ENCODE results near the gene ITPRIP.

The ITPRIP gene

GRCh38 chr10:104291439-104291951 lies 46.8 kb downstream of the ITPRIP start:
- H3K36me3 ChIP-seq (ENCODE audit: insufficient read depth, low read length) = no peaks in the 10 kb centered on the region
- H2AFZ ChIP-seq (ENCODE audit: low read depth, low read length) = peak overlapping the region; percentile 65
- DNase-seq (peak; percentile 86), ATAC-seq (ENCODE audit: insufficient read depth, low read depth) (peak; percentile 99)
- peaks cover 5% of the 10 kb centered on the region for H3K4me1 ChIP-seq (ENCODE audit: insufficient read depth, low read length)
- H3K9ac ChIP-seq (ENCODE audit: low read depth, low read length) = no peak overlapping the region
- no peaks in the 10 kb centered on the region for H3K9me3 ChIP-seq (ENCODE audit: insufficient read depth, low read length, severe bottlenecking)
- no peak overlapping the region for H3K27ac ChIP-seq (ENCODE audit: low read length)
- H4K20me1 ChIP-seq (ENCODE audit: insufficient read depth, low read length) = no peaks in the 10 kb centered on the region
- H3K79me2 ChIP-seq (ENCODE audit: insufficient read depth, low read length) = no peaks in the 10 kb centered on the region
- H3K4me3 ChIP-seq (ENCODE audit: low read depth in 1 of 2, low read length in 2 of 2) = no peak overlapping the region
- TF ChIP-seq CTCF (IDR thresholded peaks at IDR 0.05; ENCODE audit: borderline replicate concordance, extremely low read depth, low read length, poor library complexity, severe bottlenecking) (peak; percentile 99), EZH2 (IDR thresholded peaks at IDR 0.05; ENCODE audit: borderline replicate concordance, low read depth, low read length, severe bottlenecking) (no peak)
- peak overlapping the region; percentile 45; the same call in 1 of the 2 replicates for H3K4me2 ChIP-seq (ENCODE audit: insufficient read depth, low read length)
- H3K27me3 ChIP-seq (ENCODE audit: insufficient read depth, low read length, poor library complexity) = peaks cover 37% of the 10 kb centered on the region

GRCh38 chr10:104288355-104288754 lies 49.9 kb downstream of the ITPRIP start:
- Histone ChIP-seq H4K20me1 (ENCODE audit: insufficient read depth, low read length) (no peaks in the 10 kb centered on the region), H3K4me1 (ENCODE audit: insufficient read depth, low read length) (peaks cover 5% of the 10 kb centered on the region), H3K27me3 (ENCODE audit: insufficient read depth, low read length, poor library complexity) (peaks cover 13% of the 10 kb centered on the region), H3K27ac (ENCODE audit: low read length) (no peak overlapping the region), H3K4me3 (ENCODE audit: low read depth in 1 of 2, low read length in 2 of 2) (no peak overlapping the region), H3K9ac (ENCODE audit: low read depth, low read length) (no peak overlapping the region), H3K9me3 (ENCODE audit: insufficient read depth, low read length, severe bottlenecking) (no peaks in the 10 kb centered on the region), H3K79me2 (ENCODE audit: insufficient read depth, low read length) (no peaks in the 10 kb centered on the region), H3K36me3 (ENCODE audit: insufficient read depth, low read length) (no peaks in the 10 kb centered on the region), H2AFZ (ENCODE audit: low read depth, low read length) (no peak overlapping the region), H3K4me2 (ENCODE audit: insufficient read depth, low read length) (no peak overlapping the region)
- ATAC-seq (ENCODE audit: insufficient read depth, low read depth) = no peak
- TF ChIP-seq EZH2 (IDR thresholded peaks at IDR 0.05; ENCODE audit: borderline replicate concordance, low read depth, low read length, severe bottlenecking) (no peak), CTCF (IDR thresholded peaks at IDR 0.05; ENCODE audit: borderline replicate concordance, extremely low read depth, low read length, poor library complexity, severe bottlenecking) (no peak)
- DNase-seq = no peak

- no peaks in the 10 kb centered on the region for H4K20me1 ChIP-seq (ENCODE audit: insufficient read depth, low read length)
- TF ChIP-seq CTCF (IDR thresholded peaks at IDR 0.05; ENCODE audit: borderline replicate concordance, extremely low read depth, low read length, poor library complexity, severe bottlenecking) (no peak), EZH2 (IDR thresholded peaks at IDR 0.05; ENCODE audit: borderline replicate concordance, low read depth, low read length, severe bottlenecking) (no peak)
- ATAC-seq (ENCODE audit: insufficient read depth, low read depth) (no peak), DNase-seq (no peak)
- peaks cover 5% of the 10 kb centered on the region for H3K4me1 ChIP-seq (ENCODE audit: insufficient read depth, low read length)
- no peak overlapping the region for H2AFZ ChIP-seq (ENCODE audit: low read depth, low read length)
- H3K9me3 ChIP-seq (ENCODE audit: insufficient read depth, low read length, severe bottlenecking) = no peaks in the 10 kb centered on the region
- no peak overlapping the region for H3K9ac ChIP-seq (ENCODE audit: low read depth, low read length)
- H3K4me2 ChIP-seq (ENCODE audit: insufficient read depth, low read length) = no peak overlapping the region
- H3K79me2 ChIP-seq (ENCODE audit: insufficient read depth, low read length) = no peaks in the 10 kb centered on the region
- H3K4me3 ChIP-seq (ENCODE audit: low read depth in 1 of 2, low read length in 2 of 2) = no peak overlapping the region
- no peaks in the 10 kb centered on the region for H3K36me3 ChIP-seq (ENCODE audit: insufficient read depth, low read length)
- peaks cover 19% of the 10 kb centered on the region for H3K27me3 ChIP-seq (ENCODE audit: insufficient read depth, low read length, poor library complexity)
- no peak overlapping the region for H3K27ac ChIP-seq (ENCODE audit: low read length)
These were observed 51.3 kb downstream of the ITPRIP start for GRCh38 chr10:104286939-104287338.

GRCh38 chr10:104284846-104285245 lies 53.4 kb downstream of the ITPRIP start:
- Histone ChIP-seq H3K4me1 (ENCODE audit: insufficient read depth, low read length) (no peaks in the 10 kb centered on the region), H3K4me2 (ENCODE audit: insufficient read depth, low read length) (no peak overlapping the region), H3K27ac (ENCODE audit: low read length) (no peak overlapping the region), H3K27me3 (ENCODE audit: insufficient read depth, low read length, poor library complexity) (peaks cover 10% of the 10 kb centered on the region), H3K9me3 (ENCODE audit: insufficient read depth, low read length, severe bottlenecking) (no peaks in the 10 kb centered on the region), H3K4me3 (ENCODE audit: low read depth in 1 of 2, low read length in 2 of 2) (no peak overlapping the region), H2AFZ (ENCODE audit: low read depth, low read length) (no peak overlapping the region), H3K9ac (ENCODE audit: low read depth, low read length) (no peak overlapping the region), H4K20me1 (ENCODE audit: insufficient read depth, low read length) (no peaks in the 10 kb centered on the region), H3K79me2 (ENCODE audit: insufficient read depth, low read length) (no peaks in the 10 kb centered on the region), H3K36me3 (ENCODE audit: insufficient read depth, low read length) (no peaks in the 10 kb centered on the region)
- TF ChIP-seq EZH2 (IDR thresholded peaks at IDR 0.05; ENCODE audit: borderline replicate concordance, low read depth, low read length, severe bottlenecking) = no peak
- TF ChIP-seq CTCF (IDR thresholded peaks at IDR 0.05; ENCODE audit: borderline replicate concordance, extremely low read depth, low read length, poor library complexity, severe bottlenecking) = no peak
- ATAC-seq (ENCODE audit: insufficient read depth, low read depth) (no peak), DNase-seq (no peak)

All from DND-41 (cell line).